CD4-positive, alpha-beta memory T cell (primary cell): ENCODE measurements around the gene ELMO1. TPM values are rescaled to one million over a fixed set of nuclear protein-coding genes. Genes with fewer than 3 reads are reported as not detected.
A peak's percentile ranks its signal among the peaks of the same experiment; 100 is the strongest.

Experiments
- CTCF ChIA-PET: fragments of 350-600 bp; sonication (Branson Sonifier 250); formaldehyde crosslinking; loops from one replicate; lab custom pipeline; 2021; ENCODE audit warnings: inconsistent platforms; ENCODE audit not compliant: partially characterized antibody; lab: Charles Lee
- POLR2A ChIA-PET: fragments of 350-600 bp; sonication (Branson Sonifier 250); formaldehyde crosslinking; loops from one replicate; lab custom pipeline; 2021; ENCODE audit not compliant: partially characterized antibody; lab: Charles Lee
- DNase-seq, 5 donors: peaks; one replicate each; pipeline versions ENCODE4 v3.0.0 to v3.0.0-alpha.2; 2020 to 2022; ENCODE audit warnings: mixed read lengths in 1 of 5
- H3K27ac ChIP-seq: one replicate; pipeline ENCODE4 v1.7.0; 2013; ENCODE audit warnings: low read depth, low read length
- H3K27me3 ChIP-seq: 2 replicates; pipeline ENCODE4 v1.7.0; 2013; ENCODE audit warnings: mild to moderate bottlenecking, low read length, moderate library complexity; ENCODE audit not compliant: insufficient read depth
- H3K36me3 ChIP-seq: 2 replicates; pipeline ENCODE4 v1.7.0; 2013; ENCODE audit warnings: mild to moderate bottlenecking, low read length, moderate library complexity; ENCODE audit not compliant: insufficient read depth
- H3K4me1 ChIP-seq: 2 replicates; pipeline ENCODE4 v1.7.0; 2013; ENCODE audit warnings: mild to moderate bottlenecking, low read length, moderate library complexity; ENCODE audit not compliant: insufficient read depth
- H3K4me3 ChIP-seq, 2 donors: one replicate each; pipeline ENCODE4 v1.7.0; 2013; ENCODE audit warnings: low read length in 2 of 2, mild to moderate bottlenecking in 1 of 2
- H3K9me3 ChIP-seq, 2 donors: one replicate each; pipeline ENCODE4 v1.7.0; 2013; ENCODE audit warnings: low read length in 2 of 2, control low read depth in 1 of 2; ENCODE audit not compliant: control insufficient read depth in 1 of 2
- H3K27ac Mint-ChIP-seq, 7 donors: one replicate each; pipeline ENCODE4 v1.8.0; 2020 to 2021; ENCODE audit warnings: mixed read lengths in 7 of 7, mild to moderate bottlenecking in 6 of 7, inconsistent platforms in 3 of 7, moderate library complexity in 3 of 7
- H3K27me3 Mint-ChIP-seq, 2 donors: one replicate each; pipeline ENCODE4 v1.8.0; 2020 to 2021; ENCODE audit warnings: mixed read lengths in 2 of 2
- H3K36me3 Mint-ChIP-seq, 2 donors: one replicate each; pipeline ENCODE4 v1.8.0; 2020 to 2021; ENCODE audit warnings: mixed read lengths in 2 of 2, inconsistent platforms in 1 of 2, mild to moderate bottlenecking in 1 of 2
- H3K4me1 Mint-ChIP-seq, 4 donors: one replicate each; pipeline ENCODE4 v1.8.0; 2020 to 2021; ENCODE audit warnings: mixed read lengths in 4 of 4, mild to moderate bottlenecking in 1 of 4
- H3K4me3 Mint-ChIP-seq, 8 donors: one replicate each; pipeline ENCODE4 v1.8.0; 2020 to 2021; ENCODE audit warnings: mixed read lengths in 8 of 8, mild to moderate bottlenecking in 7 of 8, moderate library complexity in 6 of 8, inconsistent platforms in 3 of 8
- H3K9me3 Mint-ChIP-seq, 8 donors: one replicate each; pipeline ENCODE4 v1.8.0; 2020 to 2021; ENCODE audit warnings: mixed read lengths in 8 of 8, mild to moderate bottlenecking in 5 of 8, inconsistent platforms in 3 of 8, moderate library complexity in 1 of 8
- intact Hi-C: fragments of 100-400 bp; cut with micrococcal nuclease; formaldehyde crosslinking; loops from one replicate; pipeline ENCODE4 v1.15.1; 2023
- polyA plus RNA-seq, 2 donors: library from polyadenylated mRNA; unstranded; fragments of 300-500 nt; fragmentation: Illumina TruSeq; gene quantifications; one replicate each; pipeline ENCODE4 v1.2.3, GENCODE V29; 2021
- total RNA-seq, 2 experiments: library from RNA; stranded (reverse); gene quantifications; one replicate each; pipeline ENCODE4 v1.2.3, GENCODE V29; 2021

ELMO1 gene
- total and polyA plus RNA-seq, 4 experiments from 2014 or later = 45.1 to 131 (median 111) TPM

DNA sequence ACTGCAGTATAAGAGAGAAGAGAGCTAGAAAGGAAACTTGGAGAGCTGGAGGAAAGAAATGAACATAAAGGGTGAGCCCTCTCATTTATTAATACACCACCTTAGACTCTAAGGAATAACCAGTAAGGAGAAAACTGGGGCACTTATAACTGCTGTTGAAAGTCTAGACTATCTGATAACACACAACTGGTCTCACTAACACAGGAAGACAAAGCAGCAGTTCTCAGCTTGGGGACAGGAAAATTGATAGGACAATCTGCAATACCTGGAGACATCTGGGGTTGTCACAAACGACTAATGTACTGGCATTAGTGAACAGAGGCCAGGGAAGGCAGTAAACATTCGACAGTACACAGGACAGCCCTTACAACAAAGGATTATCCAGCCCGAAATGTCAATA lies 6.8 kb downstream of the ELMO1 start:
- Histone ChIP-seq H3K27ac (peak overlapping the region; percentile 33), H3K4me1 (peaks cover 82% of the 10 kb centered on the region), H3K36me3 (no peaks in the 10 kb centered on the region), H3K4me3 (peak overlapping the region; percentile 4 to 33), H3K9me3 (no peaks in the 10 kb centered on the region), H3K27me3 (no peaks in the 10 kb centered on the region)
- Mint-ChIP-seq H3K4me3 (peak overlapping the region in 6 of 8 donors; percentile 77 to 89 (median 86)), H3K36me3 (peaks cover 19 to 23% of the 10 kb centered on the region in 2 donors), H3K27me3 (no peaks in the 10 kb centered on the region), H3K27ac (peak overlapping the region; percentile 88 to 98 (median 95)), H3K9me3 (no peaks in the 10 kb centered on the region), H3K4me1 (peaks cover 70 to 84% (median 75%) of the 10 kb centered on the region in 4 donors)
- ChIA-PET CTCF (interaction anchor here (1.1 to 4.1 kb wide), 4 partner anchors 7 to 157 kb away, joined by 3 to 32 read pairs (median 9); partner anchors contain the start of gene ELMO1), POLR2A (interaction anchor here (1.1 to 1.4 kb wide), 3 partner anchors 31 to 89 kb away, joined by 4 to 6 read pairs (median 5); no protein-coding TSS in a partner anchor)
- no peak for DNase-seq
- intact Hi-C loops = loop anchor here (1.0 to 2.0 kb wide), 3 partner anchors 7 to 31 kb away; no protein-coding TSS in a partner anchor

- H3K27me3 Mint-ChIP-seq = no peaks in the 10 kb centered on the region
- Histone ChIP-seq H3K36me3 (no peaks in the 10 kb centered on the region), H3K4me3 (peak overlapping the region; percentile 4 to 33), H3K9me3 (no peaks in the 10 kb centered on the region), H3K4me1 (peaks cover 82% of the 10 kb centered on the region), H3K27me3 (no peaks in the 10 kb centered on the region), H3K27ac (peak overlapping the region; percentile 33)
- H3K27ac Mint-ChIP-seq = peak overlapping the region; percentile 88 to 98 (median 95)
- DNase-seq = no peak
- H3K36me3 Mint-ChIP-seq = peaks cover 21% of the 10 kb centered on the region in 2 donors
- ChIA-PET POLR2A (interaction anchor here (0.6 to 3.5 kb wide), 6 partner anchors 7 to 266 kb away, joined by 3 to 27 read pairs (median 4); partner anchors contain the start of gene ELMO1), CTCF (interaction anchor here (0.6 to 4.1 kb wide), 6 partner anchors 7 to 156 kb away, joined by 3 to 32 read pairs (median 4); partner anchors contain the start of gene ELMO1)
- no peaks in the 10 kb centered on the region for H3K9me3 Mint-ChIP-seq
- intact Hi-C loops = loop anchor here (1.0 to 2.0 kb wide), 2 partner anchors 8 to 31 kb away; no protein-coding TSS in a partner anchor
- peaks cover 67 to 84% (median 74%) of the 10 kb centered on the region in 4 donors for H3K4me1 Mint-ChIP-seq
- H3K4me3 Mint-ChIP-seq = peak overlapping the region; percentile 63 to 89 (median 82)
Measured at GRCh38 chr7:37441386-37441760, 7.3 kb downstream of the ELMO1 start.

- Mint-ChIP-seq H3K4me1 (peaks cover 64 to 84% (median 72%) of the 10 kb centered on the region in 4 donors), H3K4me3 (peak overlapping the region; percentile 63 to 89 (median 82)), H3K27me3 (no peaks in the 10 kb centered on the region), H3K9me3 (no peaks in the 10 kb centered on the region), H3K36me3 (peaks cover 21 to 22% of the 10 kb centered on the region in 2 donors), H3K27ac (peak overlapping the region; percentile 88 to 98 (median 95))
- Histone ChIP-seq H3K27ac (peak overlapping the region; percentile 33), H3K27me3 (no peaks in the 10 kb centered on the region), H3K4me1 (peaks cover 79% of the 10 kb centered on the region), H3K9me3 (no peaks in the 10 kb centered on the region), H3K36me3 (no peaks in the 10 kb centered on the region), H3K4me3 (peak overlapping the region; percentile 4 to 33)
- CTCF ChIA-PET = interaction anchor here (0.6 to 4.1 kb wide), 7 partner anchors 8 to 156 kb away, joined by 3 to 32 read pairs (median 3); partner anchors contain the start of gene ELMO1
- POLR2A ChIA-PET = interaction anchor here (0.6 to 3.5 kb wide), 5 partner anchors 7 to 265 kb away, joined by 3 to 27 read pairs (median 4); partner anchors contain the start of gene ELMO1
- intact Hi-C loops = loop anchor here (1.0 to 2.0 kb wide), 2 partner anchors 8 to 30 kb away; no protein-coding TSS in a partner anchor
- peak; percentile 35 to 48 (median 41) for DNase-seq
Measured at GRCh38 chr7:37440738-37441385, 7.8 kb downstream of the ELMO1 start.

- Mint-ChIP-seq H3K4me1 (peaks cover 65 to 84% (median 72%) of the 10 kb centered on the region in 4 donors), H3K36me3 (peaks cover 16 to 18% of the 10 kb centered on the region in 2 donors), H3K27me3 (no peaks in the 10 kb centered on the region), H3K4me3 (peak overlapping the region in 3 of 8 donors; percentile 12 to 87 (median 36)), H3K9me3 (no peaks in the 10 kb centered on the region), H3K27ac (peak overlapping the region in 4 of 7 donors; percentile 46 to 97 (median 86))
- Histone ChIP-seq H3K27ac (no peak overlapping the region), H3K27me3 (no peaks in the 10 kb centered on the region), H3K4me3 (no peak overlapping the region), H3K9me3 (no peaks in the 10 kb centered on the region), H3K4me1 (peaks cover 79% of the 10 kb centered on the region), H3K36me3 (no peaks in the 10 kb centered on the region)
- DNase-seq = no peak
- ChIA-PET POLR2A (interaction anchor here (3.5 kb wide), 1 partner anchor 9 kb away, joined by 27 read pairs; the partner anchor contains the start of gene ELMO1), CTCF (interaction anchor here (1.3 to 3.6 kb wide), 3 partner anchors 9 to 204 kb away, joined by 4 to 32 read pairs (median 4); partner anchors contain the start of gene ELMO1)
- intact Hi-C loops = loop anchor here (2.0 kb wide), 1 partner anchor 29 kb away; no protein-coding TSS in a partner anchor
Measured at GRCh38 chr7:37439653-37440026, 9.0 kb downstream of the ELMO1 start.

DNA sequence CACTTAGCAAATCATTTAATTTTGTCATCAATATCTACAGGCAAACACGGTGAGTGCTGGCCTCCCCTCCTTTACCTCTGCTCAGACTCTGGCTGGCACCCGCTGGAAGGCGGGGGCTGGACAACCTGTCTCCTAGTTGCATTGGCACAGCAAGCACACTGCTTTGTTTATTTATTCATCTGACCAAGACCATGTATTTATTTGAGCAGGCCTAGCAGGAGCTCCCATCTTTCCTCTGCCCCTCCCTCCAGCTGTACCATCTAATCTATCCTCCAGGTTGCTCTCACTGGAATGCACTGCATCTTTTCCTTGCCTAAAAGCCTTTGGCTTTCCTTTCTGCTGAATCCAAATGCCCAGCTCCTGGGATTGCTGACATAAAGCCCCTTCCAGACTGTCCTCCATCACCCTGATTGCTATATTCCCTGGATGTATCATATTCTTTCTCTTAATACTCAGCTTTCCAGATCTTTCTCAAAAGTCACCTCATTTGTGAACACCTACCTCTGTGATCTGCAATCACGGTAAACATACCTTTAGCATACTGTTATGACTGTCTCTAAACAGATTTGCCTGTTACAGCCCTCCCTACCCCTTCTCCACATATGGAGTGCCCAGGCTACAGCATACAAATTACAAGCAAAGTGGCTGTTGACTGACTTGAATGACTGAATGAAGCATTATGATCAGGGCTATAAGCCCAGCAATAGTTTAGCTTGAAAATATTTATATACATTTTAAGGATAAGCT lies 9.6 kb downstream of the ELMO1 start:
- peaks cover 66 to 84% (median 73%) of the 10 kb centered on the region in 4 donors for H3K4me1 Mint-ChIP-seq
- no peaks in the 10 kb centered on the region for H3K9me3 Mint-ChIP-seq
- H3K36me3 Mint-ChIP-seq = peaks cover 14 to 15% of the 10 kb centered on the region in 2 donors
- Histone ChIP-seq H3K27me3 (no peaks in the 10 kb centered on the region), H3K27ac (no peak overlapping the region), H3K9me3 (no peaks in the 10 kb centered on the region), H3K4me3 (no peak overlapping the region), H3K36me3 (no peaks in the 10 kb centered on the region), H3K4me1 (peaks cover 79% of the 10 kb centered on the region)
- no peak for DNase-seq
- peak overlapping the region in 4 of 8 donors; percentile 9 to 26 (median 20) for H3K4me3 Mint-ChIP-seq
- ChIA-PET CTCF (interaction anchor here (1.3 to 3.6 kb wide), 2 partner anchors 10 to 203 kb away, joined by 4 to 32 read pairs; partner anchors contain the start of gene ELMO1), POLR2A (interaction anchor here (0.7 to 3.5 kb wide), 2 partner anchors 9 to 130 kb away, joined by 3 to 27 read pairs; partner anchors contain the start of gene ELMO1)
- intact Hi-C loops = no loop called here
- no peaks in the 10 kb centered on the region for H3K27me3 Mint-ChIP-seq
- peak overlapping the region in 5 of 7 donors; percentile 12 to 78 (median 34) for H3K27ac Mint-ChIP-seq

GRCh38 chr7:37435156-37435855 lies 13.4 kb downstream of the ELMO1 start:
- H3K27me3 Mint-ChIP-seq = no peaks in the 10 kb centered on the region
- H3K4me1 ChIP-seq = peaks cover 65% of the 10 kb centered on the region
- H3K9me3 Mint-ChIP-seq = no peaks in the 10 kb centered on the region
- peak overlapping the region in 1 of 7 donors; percentile 69 for H3K27ac Mint-ChIP-seq
- no peaks in the 10 kb centered on the region for H3K27me3 ChIP-seq
- ChIA-PET POLR2A (interaction anchor here (1.2 to 2.6 kb wide), 2 partner anchors 11 to 12 kb away, joined by 3 to 18 read pairs; partner anchors contain the start of gene ELMO1), CTCF (interaction anchor here (0.7 kb wide), 1 partner anchor 9 kb away, joined by 3 read pairs; no protein-coding TSS in a partner anchor)
- no peak overlapping the region for H3K4me3 Mint-ChIP-seq
- H3K36me3 Mint-ChIP-seq = peaks cover 16% of the 10 kb centered on the region in 2 donors
- no peak overlapping the region for H3K4me3 ChIP-seq
- H3K9me3 ChIP-seq = no peaks in the 10 kb centered on the region
- peaks cover 58 to 78% (median 65%) of the 10 kb centered on the region in 4 donors for H3K4me1 Mint-ChIP-seq
- no peak overlapping the region for H3K27ac ChIP-seq
- intact Hi-C loops = no loop called here
- no peak for DNase-seq
- no peaks in the 10 kb centered on the region for H3K36me3 ChIP-seq
